HCEC 1CT (cell line): ENCODE results near the gene NEK4.

Experiments
- DNase-seq: peaks from one replicate; pipeline ENCODE4 v3.0.0-alpha.2; 2017

The NEK4 gene

DNA sequence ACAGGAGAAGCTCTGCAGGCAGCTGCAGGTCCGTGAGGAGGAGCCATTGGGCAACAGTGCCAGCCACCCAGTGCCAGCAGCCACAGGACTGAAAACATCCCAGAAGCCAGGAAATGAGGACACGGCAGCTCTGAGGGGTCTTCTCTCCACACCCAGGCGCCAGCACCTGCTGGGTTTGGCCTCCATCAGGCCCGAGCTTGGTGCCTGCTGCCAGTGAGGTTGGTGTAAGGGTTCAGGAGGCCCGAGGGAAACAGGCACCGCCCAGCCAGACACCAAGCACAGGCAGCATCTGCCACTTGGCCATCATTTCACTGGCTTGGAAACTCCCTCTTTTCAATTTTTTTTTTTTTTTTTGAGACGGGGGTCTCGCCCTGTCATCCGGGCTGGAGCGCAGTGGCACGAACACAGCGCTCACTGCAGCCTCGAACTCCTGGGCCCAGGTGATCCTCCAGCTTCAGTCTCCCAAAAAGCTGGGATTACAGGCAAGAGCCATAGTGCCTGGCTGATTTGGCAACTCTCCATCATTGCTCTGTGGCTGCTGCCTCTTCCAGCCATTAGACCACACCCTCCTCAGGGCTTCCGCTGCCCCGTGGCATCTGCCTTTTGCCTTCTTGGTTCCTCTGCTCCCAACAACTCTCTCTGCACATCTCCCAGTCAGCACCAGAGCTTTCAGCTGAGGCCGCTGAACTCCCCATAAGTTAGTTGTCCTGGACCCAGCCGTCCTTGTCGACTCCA lies 22.4 kb upstream of the NEK4 start:
- DNase-seq, result no peak

DNA sequence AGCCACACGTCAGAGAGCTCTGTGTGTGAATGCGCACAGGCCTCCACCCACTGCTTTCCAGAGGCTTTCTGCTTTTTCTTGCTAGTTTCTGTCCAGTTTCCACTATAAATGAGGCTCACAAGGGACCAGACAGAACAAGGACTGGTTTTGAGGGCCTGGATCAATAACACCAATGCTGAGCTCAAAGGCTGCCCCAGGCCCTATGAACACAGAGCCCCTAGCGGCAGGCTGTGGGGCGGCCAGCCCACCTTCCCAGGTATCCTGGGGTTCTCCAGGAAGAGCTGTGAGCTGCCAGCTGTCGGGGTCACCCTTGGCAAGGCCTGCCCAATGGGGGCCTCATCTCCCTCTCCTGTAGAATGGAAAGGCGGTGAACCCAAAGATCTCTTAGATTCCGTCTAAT lies 21.7 kb upstream of the NEK4 start:
- DNase-seq, result no peak

GRCh38 chr3:52791928-52792327 lies 21.2 kb upstream of the NEK4 start:
- DNase-seq, result no peak

- DNase-seq, result no peak
These were observed 20.6 kb upstream of the NEK4 start for GRCh38 chr3:52791366-52791765.

GRCh38 chr3:52790741-52791140 lies 20.0 kb upstream of the NEK4 start:
- no peak for DNase-seq

- no peak for DNase-seq
These were observed 19.6 kb upstream of the NEK4 start for GRCh38 chr3:52790337-52790736.

- DNase-seq, result no peak
These were observed 19.0 kb upstream of the NEK4 start for GRCh38 chr3:52789746-52790040.

DNA sequence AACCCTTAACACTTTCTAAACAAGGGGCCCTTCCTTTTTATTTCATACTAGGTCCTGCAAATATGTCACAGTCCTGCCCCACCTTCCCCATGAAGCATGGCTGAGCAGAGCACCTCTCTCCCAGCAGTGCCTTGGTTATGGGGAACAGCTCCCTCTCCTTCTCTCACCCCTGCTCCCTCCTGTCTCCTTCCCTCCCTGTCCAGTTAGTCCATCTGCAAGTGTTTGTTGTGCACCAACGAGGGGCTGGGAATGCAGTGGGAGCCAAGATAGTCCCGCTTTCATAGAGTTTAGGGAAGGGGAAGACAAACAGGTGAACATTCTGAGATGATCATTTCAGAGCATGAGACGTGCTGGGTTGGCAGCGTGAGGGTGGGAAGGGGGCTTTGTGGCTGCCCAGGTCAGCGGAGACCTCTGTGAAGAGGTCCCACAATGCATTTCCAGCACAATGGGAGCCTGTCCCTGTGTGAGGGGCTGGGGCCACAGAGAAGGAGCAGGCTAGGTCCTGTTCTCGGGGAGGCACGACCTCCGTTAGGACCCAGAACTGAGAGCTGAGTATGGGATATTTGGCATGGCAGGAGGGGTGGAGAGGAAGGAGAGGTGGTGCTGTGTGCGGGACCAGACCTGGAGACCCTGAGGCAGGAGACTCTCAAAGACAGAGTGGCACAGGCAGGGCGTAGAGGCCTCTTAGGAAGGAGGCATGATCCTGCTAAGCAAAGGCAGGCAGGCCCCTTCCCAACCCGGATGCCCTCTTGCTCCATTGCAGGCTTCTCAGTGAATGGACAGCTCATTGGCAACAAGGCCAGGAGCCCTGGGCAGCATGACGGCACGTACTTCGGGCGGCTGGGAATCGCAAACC lies 18.4 kb upstream of the NEK4 start:
- DNase-seq, result no peak

DNA sequence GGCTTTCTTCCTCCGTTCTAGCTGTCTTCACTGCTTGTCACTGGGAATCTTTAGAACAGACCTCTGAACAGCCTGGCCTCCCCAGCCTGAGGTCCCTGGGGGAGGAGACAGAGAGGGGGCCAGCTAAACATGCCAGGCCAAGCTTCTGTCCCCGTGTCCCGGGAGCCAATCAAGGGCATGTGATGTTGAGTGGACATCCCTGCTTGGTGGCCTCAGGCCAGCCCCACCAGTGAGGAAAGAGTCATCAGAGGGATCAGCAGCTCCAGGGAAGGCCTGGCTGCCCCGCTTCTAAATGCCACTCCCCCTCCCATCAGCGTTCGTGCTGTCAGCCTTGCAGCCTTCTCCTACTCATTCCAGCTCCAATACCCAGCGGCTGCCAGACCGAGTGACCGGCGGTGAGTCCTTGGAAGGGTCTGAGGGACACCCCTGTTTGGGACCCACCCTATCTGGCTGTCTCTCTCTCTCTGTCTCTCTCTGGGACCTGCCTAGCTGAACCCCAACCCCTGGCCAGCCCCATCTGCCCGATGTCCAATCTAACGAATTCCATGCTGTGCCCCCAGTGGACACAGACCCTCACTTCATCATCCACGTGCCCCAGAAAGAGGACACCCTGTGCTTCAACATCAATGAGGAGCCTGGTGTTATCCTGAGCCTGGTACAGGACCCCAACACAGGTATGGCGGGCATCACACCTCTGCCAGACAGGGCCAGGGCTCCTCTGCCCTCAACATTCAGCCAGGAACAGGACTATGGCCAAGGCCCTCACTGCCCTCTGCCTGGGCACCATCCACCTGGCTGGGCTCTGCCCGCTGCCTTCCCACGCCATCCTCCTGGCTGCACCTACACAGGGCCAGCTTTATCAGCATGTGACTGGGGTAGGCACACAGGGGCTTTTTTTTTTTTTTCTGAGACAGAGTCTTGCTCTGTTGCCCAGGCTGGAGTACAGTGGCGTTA lies 17.2 kb upstream of the NEK4 start:
- no peak for DNase-seq

DNA sequence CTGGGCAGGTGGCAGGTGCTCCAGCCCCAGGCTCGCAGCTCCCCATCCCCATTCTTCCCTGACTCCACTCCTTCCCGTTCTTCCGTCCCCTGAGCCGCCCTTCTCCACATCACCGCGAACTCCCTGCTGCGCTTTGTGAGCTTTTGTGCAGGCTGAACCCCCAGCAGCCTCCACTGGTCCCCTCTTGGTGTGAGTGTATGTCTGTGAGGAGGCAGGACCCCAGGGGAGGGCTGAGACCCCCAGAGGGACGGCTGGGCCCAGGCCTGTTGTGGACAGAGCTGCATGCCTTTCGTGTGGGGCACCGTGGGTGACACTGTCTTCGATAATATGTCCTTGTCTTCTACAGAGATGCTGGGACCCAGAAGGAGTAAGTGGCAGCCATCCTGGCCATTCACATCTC lies 16.5 kb upstream of the NEK4 start:
- no peak for DNase-seq

DNA sequence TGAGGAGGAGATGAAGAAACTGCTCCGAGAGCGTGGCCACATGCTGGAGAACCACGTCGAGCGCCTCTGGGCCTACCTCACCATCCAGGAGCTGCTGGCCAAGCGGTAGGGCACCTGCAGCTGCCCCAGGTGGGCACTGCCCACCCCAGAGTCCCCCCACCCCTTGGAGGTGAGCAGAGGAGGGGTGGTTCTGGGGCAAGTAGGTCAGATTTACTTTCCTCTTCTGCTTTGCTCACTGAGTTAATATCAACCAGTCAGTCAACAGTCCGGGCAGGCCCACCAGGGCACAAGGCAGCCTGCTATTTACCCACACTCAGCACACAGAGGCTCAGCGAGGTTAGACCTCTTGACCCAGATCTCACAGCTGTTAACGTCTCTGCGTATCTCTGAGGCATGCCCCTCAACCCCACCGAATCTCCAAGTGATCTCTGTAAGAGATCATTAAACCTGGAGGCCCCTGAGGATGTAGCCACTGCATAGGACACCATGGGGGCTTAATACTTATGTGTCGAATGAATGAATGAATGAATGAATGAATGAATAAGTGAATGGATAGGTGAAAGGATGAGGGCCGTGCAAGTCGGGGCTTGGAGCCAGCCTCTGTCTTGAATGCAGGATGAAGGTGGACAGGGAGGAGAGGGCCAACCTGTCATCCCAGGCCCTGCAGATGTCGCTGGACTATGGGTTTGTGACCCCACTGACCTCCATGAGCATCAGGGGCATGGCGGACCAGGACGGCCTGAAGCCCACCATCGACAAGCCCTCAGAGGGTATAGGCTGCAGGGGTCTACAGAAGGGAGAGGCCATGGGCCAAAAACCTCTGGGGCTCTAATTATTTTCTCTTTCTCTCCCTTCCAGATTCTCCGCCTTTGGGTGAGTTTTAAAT lies 15.8 kb upstream of the NEK4 start:
- no peak for DNase-seq

- DNase-seq, result no peak
These were observed 14.3 kb upstream of the NEK4 start for GRCh38 chr3:52784931-52785590.

DNA sequence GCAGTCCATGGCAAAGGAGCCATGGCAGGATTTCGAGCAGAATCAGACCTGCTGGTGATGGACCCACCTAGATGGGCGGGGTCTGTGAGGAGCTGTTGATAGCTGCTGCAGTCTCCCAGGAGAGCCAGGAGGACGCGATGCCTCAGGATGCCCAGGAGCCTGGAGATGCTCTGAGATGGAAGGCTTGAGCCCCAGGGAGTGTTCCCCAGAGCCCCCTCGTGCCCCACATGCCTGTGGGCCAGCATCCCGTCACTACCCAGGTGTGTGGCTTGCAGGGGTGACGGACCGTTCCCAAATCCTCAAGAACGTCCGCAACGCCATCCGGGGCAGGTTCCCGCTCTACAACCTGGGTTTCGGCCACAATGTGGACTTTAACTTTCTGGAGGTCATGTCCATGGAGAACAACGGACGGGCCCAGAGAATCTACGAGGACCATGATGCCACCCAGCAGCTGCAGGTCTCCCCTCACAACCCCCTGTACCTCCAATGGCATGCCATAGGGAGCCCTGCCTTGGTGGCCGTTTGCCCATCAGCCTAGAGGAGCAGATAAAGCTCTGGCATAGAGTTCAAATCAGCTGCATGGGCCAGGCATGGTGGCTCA lies 13.4 kb upstream of the NEK4 start:
- DNase-seq, result no peak

GRCh38 chr3:52783211-52783555 lies 12.4 kb upstream of the NEK4 start:
- no peak for DNase-seq

DNA sequence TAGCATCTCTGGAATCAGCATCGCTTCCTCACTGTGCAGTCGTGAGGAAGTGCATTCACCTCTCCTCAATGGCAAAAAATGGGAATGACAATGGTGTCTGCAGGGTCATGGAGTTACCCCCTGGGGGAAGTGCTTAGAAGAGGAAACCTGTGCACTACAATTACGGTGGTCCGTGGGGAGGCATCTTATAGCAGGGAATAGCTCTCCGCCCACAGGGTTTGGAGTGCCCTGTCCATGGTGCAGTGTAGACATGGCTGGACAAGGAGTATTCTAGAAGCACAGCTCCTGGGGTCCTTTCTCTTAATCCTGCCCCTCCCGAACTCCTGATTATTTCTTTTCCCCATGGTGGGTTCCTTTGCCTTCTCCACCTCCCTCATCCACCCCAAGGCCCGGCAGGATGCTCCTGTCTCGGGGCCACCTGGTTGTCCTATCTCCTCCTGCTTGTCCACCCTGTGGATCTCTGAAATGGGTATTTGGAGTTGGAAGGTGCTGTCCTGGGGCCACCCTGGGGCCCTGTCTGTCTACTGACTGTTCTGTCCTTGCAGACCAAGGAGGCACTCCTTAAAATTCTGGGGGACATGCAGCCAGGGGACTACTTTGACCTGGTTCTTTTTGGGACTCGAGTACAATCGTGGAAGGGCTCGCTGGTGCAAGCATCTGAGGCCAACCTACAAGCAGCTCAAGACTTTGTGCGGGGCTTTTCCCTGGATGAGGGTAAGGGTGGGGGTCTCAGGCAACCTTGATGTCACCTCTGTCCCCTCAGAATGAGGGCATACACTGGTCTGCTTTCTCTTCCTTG lies 11.9 kb upstream of the NEK4 start:
- DNase-seq, result no peak

DNA sequence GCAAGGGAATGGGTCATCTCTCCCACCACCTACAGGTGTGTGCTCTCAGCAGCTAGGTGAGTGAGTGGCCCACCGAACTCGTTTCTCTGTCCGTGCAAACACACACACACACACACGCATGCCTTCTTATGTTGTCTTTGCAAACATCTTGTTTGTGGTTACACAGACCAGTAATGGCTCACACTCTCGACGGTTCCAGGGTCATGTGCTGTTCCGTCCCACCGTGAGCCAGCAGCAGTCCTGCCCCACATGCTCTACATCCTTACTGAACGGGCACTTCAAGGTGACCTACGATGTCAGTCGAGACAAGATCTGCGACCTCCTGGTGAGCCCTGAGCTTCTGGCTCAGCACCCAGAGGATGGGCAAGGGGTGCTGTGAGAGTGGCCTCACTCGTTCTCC lies 11.0 kb upstream of the NEK4 start:
- DNase-seq, result no peak

DNA sequence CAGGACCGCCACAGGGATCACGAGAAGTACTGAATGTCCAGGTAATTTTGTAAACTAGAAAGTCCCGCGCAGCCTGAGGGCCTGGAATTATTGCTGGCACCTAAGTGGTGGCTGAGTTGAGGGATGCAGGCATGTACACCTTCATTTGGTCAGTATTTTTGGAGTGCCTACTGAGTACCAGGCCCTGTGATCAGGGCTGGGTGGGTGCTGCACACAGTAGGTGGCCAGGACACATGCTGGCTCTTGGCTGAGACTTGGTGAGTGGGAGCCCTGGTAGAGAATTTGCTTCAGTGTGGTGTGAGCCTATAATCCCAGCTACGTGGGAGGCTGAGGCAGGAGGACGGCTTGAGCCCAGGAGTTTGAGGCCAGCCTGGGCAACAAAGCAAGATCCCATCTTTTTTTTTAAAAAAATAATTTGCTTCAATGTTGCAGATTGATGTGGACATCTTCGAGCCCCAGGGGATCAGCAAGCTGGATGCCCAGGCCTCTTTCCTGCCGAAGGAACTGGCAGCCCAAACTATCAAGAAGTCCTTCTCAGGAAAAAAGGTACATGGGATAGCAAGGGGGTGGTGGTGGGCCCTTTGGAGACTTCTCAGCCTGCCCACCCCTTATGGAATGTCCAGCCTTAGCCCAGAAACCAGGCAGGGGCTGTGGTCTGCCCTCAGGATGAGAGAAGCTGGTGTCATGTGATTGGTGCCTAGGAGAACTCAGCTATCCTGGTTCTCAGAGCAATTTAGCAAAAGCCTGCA lies 9.3 kb upstream of the NEK4 start:
- no peak for DNase-seq

- no peak for DNase-seq
These were observed 8.5 kb upstream of the NEK4 start for GRCh38 chr3:52779011-52779836.
